GM19467 (cell line): Measurements from ENCODE around the gene SLC26A1.
"Not testable (repeated sequence)": the region's sequence is repeated elsewhere in the genome, so short reads cannot be mapped to it uniquely, and the experiment has no call there.

Source experiments
- ATAC-seq: cut with Tn5 transposase; IDR thresholded peaks from one replicate; pipeline ENCODE4 v1.9.1; 2021; ENCODE audit warnings: mild to moderate bottlenecking, moderate library complexity; ENCODE audit not compliant: unreplicated experiment

The SLC26A1 gene

GRCh38 chr4:999882-1000425 is 6.8 kb upstream of the SLC26A1 start:
- ATAC-seq = no peak

GRCh38 chr4:999240-999863 is 6.1 kb upstream of the SLC26A1 start:
- ATAC-seq = not testable (repeated sequence)

DNA sequence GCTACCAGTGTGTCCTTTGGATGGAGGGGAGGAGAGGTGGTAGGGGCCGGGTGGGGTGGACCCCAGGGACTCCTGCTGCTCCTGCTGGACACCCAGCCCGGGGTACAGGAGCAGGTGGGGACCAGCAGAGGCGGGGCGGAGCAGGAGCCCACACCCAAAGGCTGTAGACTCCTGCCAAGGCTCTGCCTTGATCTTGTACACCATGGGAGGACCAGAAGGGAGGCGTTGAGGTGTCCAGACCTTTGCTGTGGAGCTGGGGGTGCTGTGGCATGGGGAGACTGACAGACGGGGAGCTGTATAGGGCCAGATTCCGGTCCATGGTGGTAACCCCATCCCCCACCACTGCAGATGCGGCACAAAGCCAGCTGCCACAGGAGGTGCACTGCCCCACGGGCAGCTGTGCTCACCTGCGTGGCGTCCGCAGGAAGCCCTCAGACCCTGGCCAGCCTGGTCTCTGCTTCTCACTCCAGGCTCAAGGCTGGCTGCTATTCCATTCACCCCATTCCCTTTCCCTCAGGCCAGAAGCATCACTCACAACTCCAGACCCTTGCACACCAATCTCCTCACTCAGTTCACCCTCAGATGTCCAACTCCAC is 5.0 kb upstream of the SLC26A1 start:
- no peak for ATAC-seq

GRCh38 chr4:997375-998071 is 4.3 kb upstream of the SLC26A1 start:
- no peak for ATAC-seq

DNA sequence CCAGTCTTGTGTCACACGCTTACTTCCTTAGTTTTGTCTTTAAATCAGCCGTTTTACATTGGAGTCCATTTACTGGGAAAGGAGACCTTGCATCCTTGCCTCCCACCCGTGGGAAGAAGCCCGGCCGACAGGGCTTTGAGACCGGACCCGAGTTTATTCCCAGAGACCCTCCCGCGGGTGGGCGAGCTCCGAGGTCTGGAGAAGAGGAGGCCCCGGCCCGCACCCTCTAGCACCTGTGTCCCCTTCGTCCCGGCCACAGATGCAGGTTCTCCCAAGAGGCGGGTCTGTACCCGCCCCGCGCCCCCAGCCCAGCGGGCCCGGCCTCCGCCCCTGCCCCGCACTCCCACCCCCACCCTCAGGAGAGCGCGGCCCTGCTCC is 3.8 kb upstream of the SLC26A1 start:
- ATAC-seq = no peak

- ATAC-seq = no peak
Measured at GRCh38 chr4:996030-996996, 3.1 kb upstream of the SLC26A1 start.

GRCh38 chr4:995311-996026 is 2.3 kb upstream of the SLC26A1 start:
- ATAC-seq = no peak

GRCh38 chr4:992297-993110 is 700 bp downstream of the SLC26A1 start:
- no peak for ATAC-seq

GRCh38 chr4:991451-992296 is 1.5 kb downstream of the SLC26A1 start:
- no peak for ATAC-seq

DNA sequence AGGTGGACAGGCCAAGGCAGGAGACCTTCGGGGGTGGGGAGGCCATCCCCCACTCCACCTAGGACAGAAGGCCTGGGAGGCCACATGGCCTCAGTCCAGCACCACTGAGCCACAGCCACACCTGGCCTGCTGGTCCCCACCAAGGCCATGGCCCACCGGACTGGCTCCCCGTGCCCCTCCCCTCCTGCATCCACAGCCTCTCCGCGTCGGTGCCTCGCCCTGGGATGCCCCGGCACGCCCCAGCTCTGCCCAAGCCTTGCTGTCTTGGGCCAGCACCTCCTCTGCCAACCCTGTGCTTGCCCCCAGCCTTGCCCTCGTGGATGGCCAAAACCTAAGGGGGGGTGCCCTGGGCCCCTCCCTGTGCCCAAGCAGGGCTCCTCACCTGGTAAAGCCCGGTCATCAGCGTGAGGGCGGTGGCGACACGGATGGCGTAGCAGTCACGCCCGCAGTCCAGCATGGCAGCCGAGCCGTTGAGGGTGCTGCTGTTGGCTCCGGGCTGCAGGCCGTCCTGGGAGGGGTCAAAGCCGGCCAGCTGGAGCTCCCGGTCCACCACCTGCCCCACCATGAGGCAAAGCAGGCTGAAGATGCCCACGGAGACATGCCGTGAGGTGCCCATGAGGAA is 2.3 kb downstream of the SLC26A1 start:
- no peak for ATAC-seq

DNA sequence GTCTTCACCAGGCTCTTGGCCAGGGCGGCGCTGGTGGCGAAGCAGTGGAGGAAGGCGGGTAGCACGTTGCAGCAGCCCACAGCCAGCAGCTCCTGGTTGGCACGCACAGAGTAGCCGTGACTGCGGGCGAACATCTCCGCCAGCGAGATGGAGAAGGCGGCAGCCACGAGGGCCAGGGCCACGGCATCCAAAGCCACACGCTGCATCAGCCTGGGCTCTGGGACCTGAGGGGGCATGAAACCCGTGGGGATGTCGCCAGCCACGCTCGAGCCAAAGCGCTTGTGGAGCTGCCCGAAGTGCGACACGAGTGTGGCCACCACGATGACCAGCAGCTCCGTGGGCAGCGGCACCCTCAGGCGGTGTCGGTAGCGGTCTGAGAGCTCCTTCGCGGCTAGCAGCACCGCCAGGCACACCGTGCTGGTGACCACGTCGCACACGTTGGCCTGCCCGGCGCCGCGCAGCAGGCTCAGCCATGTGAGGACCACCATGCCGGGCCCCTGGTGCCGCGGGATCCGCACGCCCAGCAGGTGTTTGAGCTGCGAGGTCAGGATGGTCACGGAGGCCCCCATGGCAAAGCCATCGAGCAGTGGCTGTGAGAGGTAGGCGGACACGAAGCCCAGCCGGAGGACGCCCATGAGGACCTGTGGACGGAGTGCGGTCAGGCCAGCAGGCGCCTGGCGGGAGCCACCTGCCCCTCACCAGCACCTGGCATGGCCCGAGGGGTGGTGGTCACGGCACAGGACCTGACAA is 3.3 kb downstream of the SLC26A1 start:
- no peak for ATAC-seq

- ATAC-seq = no peak
Measured at GRCh38 chr4:988726-989721, 4.2 kb downstream of the SLC26A1 start.

DNA sequence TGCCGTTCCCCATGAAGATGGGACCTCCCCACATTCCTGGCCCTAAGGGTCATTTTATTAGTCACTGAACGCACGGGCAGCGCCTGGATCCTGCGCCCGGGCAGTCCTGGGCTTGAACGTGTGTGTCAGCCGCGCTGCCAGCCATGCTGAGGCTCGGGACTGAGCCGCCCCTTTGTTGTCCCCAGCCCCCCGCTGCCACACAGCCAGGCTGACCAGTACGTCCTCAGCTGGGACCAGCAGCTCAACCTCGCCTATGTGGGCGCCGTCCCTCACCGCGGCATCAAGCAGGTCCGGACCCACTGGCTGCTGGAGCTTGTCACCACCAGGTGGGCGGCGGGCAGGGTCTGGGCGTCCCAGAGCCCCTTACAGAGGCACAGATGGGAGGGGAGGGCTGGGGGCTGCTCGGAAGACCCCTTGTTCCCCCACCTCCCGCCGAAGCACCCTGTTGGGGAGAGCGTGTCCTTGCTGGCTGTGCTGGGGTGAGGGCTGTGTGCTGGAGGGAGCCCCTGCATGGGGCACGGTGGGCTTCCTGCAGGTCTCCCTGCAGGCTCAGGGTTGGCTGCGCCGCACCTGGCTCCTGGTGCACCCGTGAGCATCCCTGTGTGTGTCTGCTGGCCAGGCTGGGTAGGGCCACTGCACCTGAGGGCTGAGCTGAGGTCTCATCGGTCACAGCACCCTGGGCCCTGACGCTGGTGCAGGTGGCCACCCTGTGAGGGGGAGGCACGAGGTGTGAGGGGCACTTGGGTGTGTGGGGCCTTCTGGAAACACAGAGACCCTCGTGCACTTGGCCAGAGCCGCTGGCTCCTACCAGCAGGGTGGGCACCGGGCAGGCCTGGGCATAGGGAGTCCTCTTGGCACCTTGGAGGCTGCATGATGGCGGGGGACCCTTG is 5.3 kb downstream of the SLC26A1 start:
- ATAC-seq = peak; percentile 6

DNA sequence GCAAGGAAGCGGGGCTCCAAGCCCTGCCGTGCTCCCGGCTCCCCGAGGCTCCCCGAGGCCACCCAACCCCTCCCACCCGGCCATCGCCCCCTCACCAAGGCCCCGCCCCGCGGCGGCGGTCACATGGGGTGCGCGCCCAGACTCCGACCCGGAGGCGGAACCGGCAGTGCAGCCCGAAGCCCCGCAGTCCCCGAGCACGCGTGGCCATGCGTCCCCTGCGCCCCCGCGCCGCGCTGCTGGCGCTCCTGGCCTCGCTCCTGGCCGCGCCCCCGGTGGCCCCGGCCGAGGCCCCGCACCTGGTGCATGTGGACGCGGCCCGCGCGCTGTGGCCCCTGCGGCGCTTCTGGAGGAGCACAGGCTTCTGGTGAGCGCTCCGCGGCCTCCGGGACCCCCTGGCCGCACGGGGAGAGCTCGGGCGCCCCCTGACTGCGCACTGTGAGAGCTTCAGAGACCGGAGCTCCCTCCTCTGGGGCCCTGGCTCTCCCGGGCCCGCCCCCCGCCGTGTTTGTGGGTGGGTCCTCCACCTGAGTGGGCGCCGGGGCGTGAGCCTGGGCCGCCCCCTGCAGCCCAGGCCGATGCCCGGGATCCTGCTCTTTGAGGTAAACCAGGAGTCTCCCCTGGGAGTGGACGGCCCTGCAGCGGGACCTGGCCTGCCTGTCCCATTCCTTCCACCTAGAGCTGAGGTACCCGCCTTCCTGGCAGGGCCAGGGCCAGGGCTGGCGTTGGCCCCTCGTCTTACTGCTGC is 6.2 kb downstream of the SLC26A1 start, which contains the start of gene IDUA:
IDUA (plus strand) TSS at position 166 of the 745 bp plus-strand sequence; CDS start at position 207, 41 bp downstream.
- peak; percentile 61 for ATAC-seq
